ENCODE results near the gene DGAT2.

DGAT2 gene

DNA sequence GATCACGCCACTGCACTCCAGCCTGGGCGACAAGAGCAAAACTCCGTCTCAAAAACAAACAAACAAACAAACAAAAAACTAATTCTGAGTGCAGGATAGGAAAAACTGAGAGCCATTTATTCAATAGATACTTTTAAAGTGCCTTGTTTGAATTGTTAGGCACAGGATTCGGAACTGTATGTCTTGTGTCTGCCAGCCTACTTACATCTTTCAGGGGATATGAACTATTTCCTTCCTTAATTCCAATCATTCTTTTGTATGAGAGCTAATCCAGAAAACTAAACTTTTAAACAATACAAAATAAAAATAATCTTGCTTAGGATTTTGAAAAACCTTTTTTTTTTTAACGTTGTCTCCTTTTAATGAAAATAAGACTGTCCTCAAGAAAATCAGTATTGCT, 59.0 kb downstream of the DGAT2 start:
- DNase-seq = no peak

DNA sequence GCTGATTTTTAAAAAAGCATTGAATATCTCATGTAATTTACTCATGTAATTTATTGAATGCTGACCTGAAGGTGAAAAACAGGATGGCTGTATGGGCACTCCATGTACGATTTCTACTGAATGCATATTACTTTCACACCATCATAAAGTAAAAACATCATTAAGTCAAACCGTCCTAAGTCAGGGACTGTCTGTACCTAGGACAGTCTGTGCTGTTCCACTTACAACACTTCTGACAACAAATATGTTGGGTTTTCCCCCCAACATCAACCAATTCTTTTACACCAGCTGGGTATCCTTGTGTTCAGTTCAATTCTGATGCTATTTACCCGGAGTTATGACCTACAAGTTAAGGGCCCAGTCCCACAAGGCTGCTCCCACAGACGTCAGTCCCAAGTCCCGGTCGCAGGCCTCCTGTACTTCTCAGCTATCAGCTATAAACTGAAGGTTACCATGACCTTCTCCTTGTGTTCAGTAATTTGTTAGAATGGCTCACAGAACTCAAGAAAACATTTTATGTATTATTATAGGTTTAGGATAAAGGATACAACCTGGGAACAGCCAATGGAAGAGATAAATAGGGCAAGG, 63.4 kb downstream of the DGAT2 start:
- DNase-seq = no peak

DNA sequence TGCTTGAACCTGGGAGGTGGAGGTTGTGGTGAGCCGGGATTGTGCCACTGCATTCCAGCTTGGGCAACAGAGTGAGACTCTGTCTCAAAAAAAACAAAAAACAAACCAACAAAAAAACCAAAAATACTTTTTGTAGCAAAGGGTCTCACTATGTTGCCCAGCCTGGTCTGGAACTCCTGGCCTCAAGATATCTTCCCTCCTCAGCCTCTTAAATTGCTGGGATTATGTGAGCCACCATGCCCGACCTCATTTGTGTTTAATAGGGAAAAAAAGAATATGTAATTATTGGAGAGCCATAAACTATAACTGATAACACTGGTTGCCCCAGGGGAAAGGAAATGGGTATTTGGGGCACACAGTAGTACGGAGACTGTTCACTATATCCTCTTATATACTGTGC, 66.2 kb downstream of the DGAT2 start:
- no peak for DNase-seq

DNA sequence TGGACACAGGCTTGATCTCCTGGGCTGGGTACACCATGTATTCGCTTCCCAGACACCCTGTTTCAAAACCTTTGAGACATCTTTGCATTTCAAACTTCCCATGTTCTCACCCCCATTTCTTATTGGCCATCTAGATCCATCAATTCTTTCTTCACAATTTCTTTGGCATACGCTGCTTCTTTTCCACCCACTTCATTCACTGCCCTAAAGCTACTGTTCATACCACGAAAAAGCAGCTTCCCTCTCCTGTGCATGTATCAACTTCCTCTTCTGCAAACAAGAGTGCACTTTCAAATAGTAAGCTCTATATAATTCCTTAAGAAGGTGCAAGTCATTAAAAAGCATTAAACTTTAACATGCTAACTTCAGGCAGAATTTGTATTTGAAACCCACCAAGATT, 67.8 kb downstream of the DGAT2 start:
- DNase-seq = peak; percentile 38 to 78 (median 68)

DNA sequence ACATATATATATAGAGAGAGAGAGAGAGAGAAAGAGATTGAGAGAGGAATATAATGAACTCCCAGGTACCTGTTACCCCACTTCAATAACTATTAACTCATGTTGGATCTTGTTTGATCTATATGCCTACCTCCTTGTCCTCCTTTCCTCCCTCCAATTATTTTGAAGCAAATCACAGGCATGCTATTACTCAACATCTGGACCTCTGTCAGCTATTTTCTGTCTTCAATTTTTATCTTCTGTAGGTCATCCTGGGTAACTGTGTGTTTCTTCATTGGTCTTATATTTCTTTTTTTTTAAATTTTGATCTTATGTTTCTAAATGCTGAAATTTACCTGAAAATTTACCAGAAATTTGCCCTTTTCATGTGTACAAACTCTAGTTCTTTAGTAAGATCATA, 71.3 kb downstream of the DGAT2 start:
- no peak for DNase-seq

DNA sequence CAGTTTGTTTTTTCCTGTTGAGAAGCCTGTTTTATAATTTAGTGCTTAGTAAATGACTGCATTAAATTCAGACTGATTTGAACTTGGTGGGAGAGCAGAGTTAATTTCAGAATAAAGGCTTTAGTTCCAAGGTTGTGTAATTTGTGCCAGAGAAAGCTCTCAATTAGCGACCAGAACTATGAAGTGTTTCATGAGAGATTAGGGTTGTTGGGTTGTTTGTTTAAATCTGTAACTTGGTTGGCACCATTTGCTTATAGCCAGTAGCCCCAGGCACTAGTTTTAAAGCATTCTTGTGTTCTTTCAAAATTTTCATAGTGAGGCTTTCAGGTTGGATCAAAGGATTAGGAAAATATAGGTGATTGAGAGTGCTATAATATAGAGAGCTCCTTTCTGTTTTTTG, 71.9 kb downstream of the DGAT2 start:
- no peak for DNase-seq

DNA sequence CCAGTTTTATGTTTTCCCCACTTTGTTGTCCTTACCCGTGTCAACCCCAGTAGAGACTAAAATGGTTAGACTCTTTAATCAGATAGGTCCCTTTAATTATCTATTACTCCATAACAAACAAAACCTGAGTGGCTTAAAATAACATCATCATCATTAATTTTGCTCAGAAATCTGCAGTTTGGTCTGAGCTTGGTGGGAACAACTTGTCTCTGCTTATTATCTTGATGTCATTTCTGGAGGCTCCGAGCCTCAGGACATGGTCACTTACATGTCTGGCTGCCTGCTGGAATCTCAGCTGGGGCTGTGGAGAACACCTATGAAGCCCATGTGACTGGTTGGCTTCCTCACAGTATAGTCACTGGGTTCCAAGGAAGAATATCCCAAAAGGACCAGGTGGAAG, 73.2 kb downstream of the DGAT2 start:
- no peak for DNase-seq

DNA sequence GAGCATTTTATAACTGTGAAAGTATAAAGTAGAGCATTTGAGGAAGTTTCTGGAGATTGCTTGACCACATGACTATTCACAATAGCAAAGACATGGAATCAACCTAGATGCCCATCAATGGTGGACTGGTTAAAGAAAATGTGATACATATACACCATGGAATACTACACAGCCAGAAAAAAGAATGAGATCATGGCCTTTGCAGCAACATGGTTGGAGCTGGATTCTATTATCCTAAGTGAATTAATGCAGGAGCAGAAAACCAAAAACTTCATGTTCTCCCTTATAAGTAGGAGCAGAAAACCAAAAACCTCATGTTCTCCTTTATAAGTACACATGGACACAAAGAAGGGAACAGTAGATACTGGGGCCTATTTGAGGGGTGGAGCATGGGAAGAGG, 76.7 kb downstream of the DGAT2 start:
- DNase-seq = peak in 2 of 4 experiments; percentile 23 to 30

DNA sequence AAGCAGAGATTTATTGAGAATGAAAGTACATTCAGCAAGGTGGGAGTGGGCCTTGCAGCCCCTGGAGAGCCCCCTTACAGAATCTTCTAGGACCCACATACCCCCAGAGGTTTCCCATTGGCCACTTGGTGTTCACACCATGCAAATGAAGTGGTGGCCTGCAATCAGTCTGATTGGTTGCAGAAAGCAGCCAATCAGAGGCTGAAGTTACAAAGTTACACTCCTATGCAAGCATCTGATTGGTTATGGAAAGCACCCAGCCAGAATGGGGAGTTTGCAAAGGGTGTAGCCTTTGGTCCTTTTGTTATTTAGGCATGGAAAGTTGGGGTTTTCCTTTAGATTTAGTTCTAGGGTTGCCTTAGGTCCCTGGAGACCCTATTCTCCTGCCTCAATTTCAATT, 81.3 kb downstream of the DGAT2 start:
- DNase-seq = no peak

DNA sequence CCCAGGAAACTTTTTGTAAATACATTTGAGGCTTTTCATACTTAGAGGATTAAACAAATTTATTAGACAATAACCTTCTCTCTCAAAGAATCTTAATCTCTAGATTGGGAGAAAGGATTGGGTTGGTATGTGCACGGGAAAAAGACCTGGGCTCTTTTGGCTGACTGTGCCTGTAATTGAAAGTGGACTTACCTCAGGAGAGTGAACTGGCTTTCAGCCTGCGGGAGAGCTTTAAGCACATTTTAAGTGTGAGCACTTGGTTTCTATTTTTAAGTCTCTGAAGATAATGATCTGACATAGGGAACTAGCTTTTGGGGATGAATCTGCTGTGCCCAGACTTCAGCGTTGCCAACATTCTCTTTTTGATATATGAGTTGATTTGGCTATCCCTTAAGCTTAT, 82.2 kb downstream of the DGAT2 start:
- DNase-seq = peak in 1 of 4 experiments; percentile 28
